Common myeloid progenitor, CD34-positive (primary cell): Measurements from ENCODE around the gene RBM38.

Source experiments
- CTCF ChIA-PET: fragments of 350-600 bp; sonication (Branson Sonifier 250); formaldehyde crosslinking; loops from one replicate; lab custom pipeline; 2021; ENCODE audit warnings: antibody characterized with exemption; lab: Charles Lee
- POLR2A ChIA-PET: fragments of 350-600 bp; sonication (Branson Sonifier 250); formaldehyde crosslinking; loops from one replicate; lab custom pipeline; 2021; ENCODE audit warnings: antibody characterized with exemption; lab: Charles Lee
- DNase-seq, 3 donors: peaks; one replicate each; pipeline versions ENCODE4 v3.0.0 to v3.0.0-alpha.2; 2013
- H3K27ac ChIP-seq, 2 experiments: 1 replicate in 1 of 2; 2 replicates in 1 of 2; pipeline ENCODE4 v1.7.0; 2013; ENCODE audit warnings: inconsistent platforms in 2 of 2, low read length in 2 of 2, mild to moderate bottlenecking in 2 of 2, low read depth in 1 of 2, moderate library complexity in 1 of 2; ENCODE audit not compliant: severe bottlenecking in 2 of 2, insufficient read depth in 1 of 2, poor library complexity in 1 of 2
- H3K27me3 ChIP-seq, 5 experiments: replicated peaks in 2 of 5; 1 replicate in 3 of 5; 2 replicates in 2 of 5; pipeline versions ENCODE4 v1.6.1 to v1.7.0; 2013; ENCODE audit warnings: low read length in 4 of 5, mild to moderate bottlenecking in 2 of 5, moderate library complexity in 2 of 5, inconsistent platforms in 1 of 5; ENCODE audit not compliant: insufficient read depth in 5 of 5, control insufficient read depth in 4 of 5
- H3K36me3 ChIP-seq, 4 experiments: 1 replicate in 2 of 4; 2 replicates in 2 of 4; pipeline versions ENCODE4 v1.6.1 to v1.7.0; 2013; ENCODE audit warnings: low read length in 3 of 4, control low read depth in 1 of 4, mild to moderate bottlenecking in 1 of 4; ENCODE audit not compliant: control insufficient read depth in 4 of 4, insufficient read depth in 4 of 4
- H3K4me1 ChIP-seq, 4 experiments: 1 replicate in 3 of 4; 2 replicates in 1 of 4; pipeline versions ENCODE4 v1.6.1 to v1.7.1; 2013; ENCODE audit warnings: low read length in 3 of 4, mild to moderate bottlenecking in 3 of 4, control low read depth in 1 of 4, inconsistent platforms in 1 of 4, moderate library complexity in 1 of 4; ENCODE audit not compliant: control insufficient read depth in 4 of 4, insufficient read depth in 4 of 4; ENCODE audit errors: control extremely low read depth in 1 of 4
- H3K4me3 ChIP-seq, 7 experiments: 1 replicate in 4 of 7; 2 replicates in 3 of 7; pipeline versions ENCODE4 v1.5.1 to v1.7.0; 2013; ENCODE audit warnings: mild to moderate bottlenecking in 7 of 7, low read length in 6 of 7, moderate library complexity in 6 of 7, inconsistent platforms in 2 of 7, low read depth in 2 of 7, control low read depth in 1 of 7; ENCODE audit not compliant: insufficient read depth in 4 of 7, control insufficient read depth in 1 of 7; ENCODE audit errors: extremely low read depth in 1 of 7
- H3K9me3 ChIP-seq, 5 experiments: 1 replicate in 4 of 5; 2 replicates in 1 of 5; pipeline versions ENCODE4 v1.6.1 to v1.7.1; 2013; ENCODE audit warnings: low read length in 4 of 5, mild to moderate bottlenecking in 2 of 5, inconsistent platforms in 1 of 5, low read depth in 1 of 5, moderate library complexity in 1 of 5; ENCODE audit not compliant: control insufficient read depth in 4 of 5, insufficient read depth in 2 of 5; ENCODE audit errors: control extremely low read depth in 1 of 5
- WGBS: methylation state at CpG from one replicate; pipeline ENCODE4 v1.1.5; 2013; ENCODE audit not compliant: insufficient coverage; 5-methylcytosine and 5-hydroxymethylcytosine counted together

Gene RBM38

GRCh38 chr20:57435105-57435497, 43.9 kb downstream of the RBM38 start:
- H3K4me3 ChIP-seq, result no peak overlapping the region
- H3K27ac ChIP-seq, result no peak overlapping the region
- H3K9me3 ChIP-seq, result peaks cover 0 to 6% (median 0%) of the 10 kb centered on the region in 5 experiments
- ChIA-PET CTCF (interaction anchor here (0.8 to 4.6 kb wide), 12 partner anchors 10 to 64 kb away, joined by 3 to 33 read pairs (median 6); partner anchors contain the start of gene RBM38), POLR2A (interaction anchor here (0.8 to 0.9 kb wide), 2 partner anchors 12 to 37 kb away, joined by 3 read pairs; no protein-coding TSS in a partner anchor)
- H3K36me3 ChIP-seq, result no peaks in the 10 kb centered on the region
- H3K4me1 ChIP-seq, result peaks cover 13 to 46% (median 41%) of the 10 kb centered on the region in 4 experiments
- WGBS, result 57% methylated on average over 10 of the region's 10 CpGs
- H3K27me3 ChIP-seq, result no peaks in the 10 kb centered on the region
- DNase-seq, result no peak

- ChIA-PET POLR2A (interaction anchor here (0.8 to 0.9 kb wide), 2 partner anchors 11 to 38 kb away, joined by 3 read pairs; no protein-coding TSS in a partner anchor), CTCF (interaction anchor here (0.8 to 4.6 kb wide), 13 partner anchors 10 to 63 kb away, joined by 3 to 33 read pairs (median 6); partner anchors contain the start of gene RBM38)
- Histone ChIP-seq H3K9me3 (peaks cover 0 to 6% (median 0%) of the 10 kb centered on the region in 5 experiments), H3K4me3 (no peak overlapping the region), H3K27me3 (no peaks in the 10 kb centered on the region), H3K27ac (no peak overlapping the region), H3K4me1 (peaks cover 13 to 46% (median 41%) of the 10 kb centered on the region in 4 experiments), H3K36me3 (no peaks in the 10 kb centered on the region)
- WGBS, result 43% methylated on average over 21 of the region's 25 CpGs
- peak; percentile 73 to 88 (median 87) for DNase-seq
Measured at GRCh38 chr20:57435498-57436222, 44.5 kb downstream of the RBM38 start.

GRCh38 chr20:57436223-57436545, 45.0 kb downstream of the RBM38 start:
- CTCF ChIA-PET, result interaction anchor here (1.1 to 4.6 kb wide), 8 partner anchors 9 to 48 kb away, joined by 3 to 33 read pairs (median 8); no protein-coding TSS in a partner anchor
- DNase-seq, result no peak
- Histone ChIP-seq H3K9me3 (peaks cover 0 to 6% (median 0%) of the 10 kb centered on the region in 5 experiments), H3K36me3 (no peaks in the 10 kb centered on the region), H3K27me3 (no peaks in the 10 kb centered on the region), H3K4me1 (peaks cover 13 to 46% (median 41%) of the 10 kb centered on the region in 4 experiments), H3K4me3 (no peak overlapping the region), H3K27ac (no peak overlapping the region)
- 94% methylated on average over 6 of the region's 6 CpGs for WGBS
- POLR2A ChIA-PET, result no interaction called here

GRCh38 chr20:57437267-57437666, 46.1 kb downstream of the RBM38 start:
- ChIA-PET POLR2A (no interaction called here), CTCF (interaction anchor here (1.1 to 2.3 kb wide), 3 partner anchors 24 to 44 kb away, joined by 4 to 7 read pairs (median 4); no protein-coding TSS in a partner anchor)
- no peak overlapping the region for H3K27ac ChIP-seq
- H3K9me3 ChIP-seq, result peaks cover 0 to 6% (median 0%) of the 10 kb centered on the region in 5 experiments
- H3K27me3 ChIP-seq, result no peaks in the 10 kb centered on the region
- H3K4me3 ChIP-seq, result no peak overlapping the region
- no peak for DNase-seq
- 97% methylated on average over 6 of the region's 9 CpGs for WGBS
- peaks cover 9 to 43% (median 36%) of the 10 kb centered on the region in 4 experiments for H3K4me1 ChIP-seq
- no peaks in the 10 kb centered on the region for H3K36me3 ChIP-seq

GRCh38 chr20:57437672-57438330, 46.6 kb downstream of the RBM38 start:
- no peaks in the 10 kb centered on the region for H3K27me3 ChIP-seq
- DNase-seq, result no peak
- H3K9me3 ChIP-seq, result peaks cover 0 to 6% (median 0%) of the 10 kb centered on the region in 5 experiments
- POLR2A ChIA-PET, result no interaction called here
- H3K4me3 ChIP-seq, result no peak overlapping the region
- H3K27ac ChIP-seq, result no peak overlapping the region
- CTCF ChIA-PET, result interaction anchor here (0.6 to 1.5 kb wide), 5 partner anchors 12 to 45 kb away, joined by 3 to 5 read pairs (median 4); no protein-coding TSS in a partner anchor
- no peaks in the 10 kb centered on the region for H3K36me3 ChIP-seq
- H3K4me1 ChIP-seq, result peaks cover 7 to 37% (median 31%) of the 10 kb centered on the region in 4 experiments
- 88% methylated on average over 17 of the region's 18 CpGs for WGBS

- peaks cover 4 to 30% (median 23%) of the 10 kb centered on the region in 4 experiments for H3K4me1 ChIP-seq
- POLR2A ChIA-PET, result no interaction called here
Measured at GRCh38 chr20:57438552-57438951, 47.4 kb downstream of the RBM38 start.

More at GRCh38 chr20:57438552-57438951, 47.4 kb downstream of the RBM38 start:
- H3K4me3 ChIP-seq, result no peak overlapping the region
- no peaks in the 10 kb centered on the region for H3K36me3 ChIP-seq
- CTCF ChIA-PET, result interaction anchor here (1.0 to 1.5 kb wide), 5 partner anchors 11 to 60 kb away, joined by 3 to 5 read pairs (median 4); no protein-coding TSS in a partner anchor
- 95% methylated on average over 5 of the region's 5 CpGs for WGBS
- peaks cover 0 to 6% (median 0%) of the 10 kb centered on the region in 5 experiments for H3K9me3 ChIP-seq
- H3K27ac ChIP-seq, result no peak overlapping the region
- no peaks in the 10 kb centered on the region for H3K27me3 ChIP-seq
- DNase-seq, result no peak
